COLO668 (cell line): Measurements from ENCODE around the gene BEST1.

Experiments used
- DNase-seq: peaks from one replicate; lab custom pipeline; 2025; ENCODE audit not compliant: unreplicated experiment; lab: John Stamatoyannopoulos, UW

The BEST1 gene

DNA sequence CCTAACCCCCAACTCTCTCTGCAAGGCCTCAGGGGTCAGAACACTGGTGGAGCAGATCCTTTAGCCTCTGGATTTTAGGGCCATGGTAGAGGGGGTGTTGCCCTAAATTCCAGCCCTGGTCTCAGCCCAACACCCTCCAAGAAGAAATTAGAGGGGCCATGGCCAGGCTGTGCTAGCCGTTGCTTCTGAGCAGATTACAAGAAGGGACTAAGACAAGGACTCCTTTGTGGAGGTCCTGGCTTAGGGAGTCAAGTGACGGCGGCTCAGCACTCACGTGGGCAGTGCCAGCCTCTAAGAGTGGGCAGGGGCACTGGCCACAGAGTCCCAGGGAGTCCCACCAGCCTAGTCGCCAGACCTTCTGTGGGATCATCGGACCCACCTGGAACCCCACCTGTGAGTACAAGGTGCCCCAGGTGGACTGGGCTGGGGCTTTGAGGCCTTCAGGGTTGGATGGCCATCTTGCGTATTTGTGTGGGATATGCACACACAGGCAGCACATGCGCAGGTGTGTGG is at the start of gene BEST1:
TSS of gene BEST1 (plus strand) at position 317 of the 513 bp plus-strand sequence. CDS start 1,456 bp downstream, outside the sequence.
- no peak for DNase-seq

DNA sequence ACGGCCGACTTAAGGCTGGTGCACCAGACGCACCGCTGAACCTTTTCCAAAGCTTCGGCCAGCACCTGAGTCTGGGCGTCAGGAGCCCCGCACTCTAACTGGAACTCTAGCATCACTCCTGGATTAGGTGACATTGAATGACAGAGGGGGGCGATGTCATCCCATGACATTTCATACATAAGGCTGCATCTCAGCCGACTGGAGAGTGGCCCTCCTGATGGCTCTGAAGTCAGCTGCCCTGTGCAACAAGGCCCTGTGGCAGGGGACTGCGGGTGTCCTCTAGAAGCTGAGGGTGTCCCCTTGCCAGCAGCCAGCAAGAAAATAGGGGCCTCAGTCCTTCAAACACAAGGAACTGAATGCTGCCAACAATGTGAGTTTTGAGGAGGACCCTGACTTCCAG is 48.8 kb upstream of the BEST1 start:
- DNase-seq, result no peak

DNA sequence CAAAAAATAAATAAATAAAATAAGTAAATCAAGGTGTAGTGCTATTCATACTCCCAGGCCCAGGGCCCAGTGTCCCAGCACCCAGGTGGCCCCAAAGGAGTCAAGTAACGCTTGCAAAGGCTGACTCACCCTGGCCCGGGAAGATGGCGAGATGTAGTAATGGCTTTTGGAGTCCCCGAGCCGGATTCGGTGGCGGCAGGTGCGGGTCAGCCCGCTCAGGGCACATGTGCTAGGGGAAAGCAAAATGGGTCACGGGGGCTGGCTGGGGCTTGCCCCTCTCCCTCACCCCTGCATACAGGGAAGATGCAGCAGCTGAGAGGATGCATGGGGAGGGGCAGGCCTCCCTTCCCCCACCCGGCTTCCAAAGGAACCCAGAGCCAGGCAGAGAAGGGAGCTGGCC is 47.8 kb upstream of the BEST1 start:
- DNase-seq, result no peak

DNA sequence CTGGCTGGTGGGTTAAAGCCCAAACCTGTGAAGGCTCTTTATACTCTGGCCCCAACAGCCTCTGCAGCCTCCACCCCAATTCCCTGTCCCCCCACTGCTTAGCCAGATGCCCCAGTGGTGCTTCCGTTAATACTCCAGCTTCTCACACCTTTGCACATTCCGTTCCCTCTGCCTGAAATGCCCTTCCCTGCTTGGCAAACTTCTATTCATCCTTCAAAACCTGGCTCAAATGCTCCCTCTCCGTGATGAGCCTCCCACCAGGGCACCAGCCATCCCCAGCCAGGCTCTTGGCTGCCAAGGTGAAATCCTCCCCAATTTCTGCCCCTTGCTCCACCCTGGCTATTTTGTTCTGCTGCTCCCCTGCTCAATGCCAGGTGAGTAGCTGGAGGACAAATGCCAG is 46.3 kb upstream of the BEST1 start:
- DNase-seq, result no peak

DNA sequence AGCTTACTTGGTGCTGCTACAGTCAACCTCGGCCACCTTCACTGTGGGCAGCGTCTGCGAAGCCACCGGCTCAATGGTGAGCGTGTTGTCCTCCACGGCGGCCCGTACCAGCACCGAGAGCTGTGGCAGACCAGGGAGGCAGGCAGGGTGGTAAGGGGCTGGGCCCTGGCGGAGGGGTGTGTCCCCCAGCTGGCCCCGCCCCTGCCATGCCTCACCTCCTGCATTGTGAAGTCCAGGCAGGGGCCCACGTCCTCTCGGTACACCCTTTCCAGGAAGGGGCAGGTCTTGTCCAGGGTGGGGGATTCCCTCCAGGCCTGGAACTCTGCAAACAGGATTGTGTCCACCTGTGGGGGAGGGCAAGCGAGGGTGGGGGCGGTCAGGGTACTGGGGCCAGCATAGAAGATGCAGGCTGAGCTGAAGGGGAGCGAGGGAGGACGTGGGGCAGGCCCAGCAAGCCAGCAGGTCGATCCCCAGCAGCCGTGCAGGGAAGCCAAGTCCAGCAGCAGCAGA is 45.6 kb upstream of the BEST1 start:
- DNase-seq, result no peak

DNA sequence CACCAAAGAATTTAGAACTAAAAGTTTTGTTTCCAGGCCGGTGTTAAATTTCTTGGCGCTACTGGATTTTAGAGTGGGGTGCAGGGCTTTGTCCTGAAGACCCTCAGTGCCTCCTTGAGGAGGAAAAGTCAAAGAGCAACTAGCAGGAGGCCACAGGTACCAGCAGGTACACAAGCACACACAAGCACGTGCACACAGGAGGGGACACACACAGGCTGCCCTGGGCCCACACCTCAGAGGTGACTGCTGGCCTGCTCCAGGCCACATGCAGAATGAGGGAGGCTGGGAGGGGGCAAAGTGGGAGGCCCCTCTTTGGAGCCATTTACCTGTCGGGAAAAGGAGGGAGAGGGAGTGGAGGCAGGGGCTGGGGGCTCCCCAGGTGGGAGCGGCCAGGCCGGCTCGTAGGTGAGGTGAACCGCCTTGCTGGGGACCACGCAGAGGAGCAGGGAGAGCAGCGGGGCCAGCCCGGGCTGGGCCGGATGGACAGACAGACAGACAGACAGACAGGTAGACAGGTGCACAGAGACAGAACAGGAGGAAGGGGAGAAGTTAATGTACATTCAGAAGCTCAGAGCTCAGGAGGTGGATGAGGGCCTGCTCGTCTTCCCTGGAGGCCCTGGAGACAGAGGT is 45.0 kb upstream of the BEST1 start:
- DNase-seq, result no peak

DNA sequence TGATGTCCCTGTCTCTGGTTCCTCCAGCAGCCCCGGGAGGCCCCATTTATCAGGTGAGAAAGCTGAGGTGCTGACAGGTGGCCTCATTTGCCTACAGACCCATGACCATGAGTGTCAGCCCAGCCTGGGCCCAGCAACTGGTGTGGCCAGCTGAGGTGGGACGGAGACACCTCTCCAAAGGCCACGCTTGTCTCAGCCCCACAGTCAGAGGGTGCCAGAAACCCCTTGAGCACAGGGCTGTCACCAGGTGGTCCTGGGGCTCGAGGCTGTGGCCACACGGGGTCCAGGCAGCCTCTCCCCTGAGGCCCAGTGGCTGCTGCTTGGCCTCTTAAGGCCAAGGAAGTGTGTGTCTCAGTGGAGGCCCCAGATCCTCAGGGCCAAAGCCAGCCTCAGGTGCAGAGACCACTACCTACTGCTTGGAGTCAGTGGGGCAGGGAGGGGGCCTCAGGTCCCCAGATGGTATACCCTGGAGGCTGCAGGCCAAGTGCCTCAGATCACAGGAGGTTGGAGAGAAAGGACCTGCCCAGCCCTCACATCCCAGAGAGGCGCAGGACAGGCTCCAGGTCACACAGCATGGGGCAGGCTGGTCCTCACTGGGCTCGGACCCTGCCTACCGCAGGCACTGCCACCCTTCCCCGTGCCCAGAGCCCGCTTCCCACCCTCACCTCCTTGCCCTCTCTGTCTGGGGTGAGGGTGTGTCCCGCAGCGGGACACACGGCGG is 44.2 kb upstream of the BEST1 start:
- DNase-seq, result no peak

DNA sequence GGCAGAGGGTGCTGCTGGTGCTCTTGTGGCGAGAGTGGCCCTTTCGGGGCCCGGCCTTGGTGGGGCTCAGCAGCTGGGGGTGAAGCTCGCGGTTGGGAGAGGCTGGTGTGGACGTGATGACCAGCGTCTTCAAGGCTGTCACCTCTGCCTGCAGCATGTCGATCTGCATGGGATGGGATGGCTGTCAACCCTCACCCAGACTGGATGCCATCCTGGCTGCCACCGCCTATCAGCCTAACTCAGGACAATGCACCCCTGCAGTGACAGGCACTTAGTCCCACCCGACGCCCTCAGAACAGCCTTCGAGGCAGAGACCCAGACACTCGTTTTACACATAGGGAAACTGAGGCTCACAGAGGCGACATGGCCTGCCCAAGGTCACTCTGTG is 43.6 kb upstream of the BEST1 start:
- DNase-seq, result no peak

DNA sequence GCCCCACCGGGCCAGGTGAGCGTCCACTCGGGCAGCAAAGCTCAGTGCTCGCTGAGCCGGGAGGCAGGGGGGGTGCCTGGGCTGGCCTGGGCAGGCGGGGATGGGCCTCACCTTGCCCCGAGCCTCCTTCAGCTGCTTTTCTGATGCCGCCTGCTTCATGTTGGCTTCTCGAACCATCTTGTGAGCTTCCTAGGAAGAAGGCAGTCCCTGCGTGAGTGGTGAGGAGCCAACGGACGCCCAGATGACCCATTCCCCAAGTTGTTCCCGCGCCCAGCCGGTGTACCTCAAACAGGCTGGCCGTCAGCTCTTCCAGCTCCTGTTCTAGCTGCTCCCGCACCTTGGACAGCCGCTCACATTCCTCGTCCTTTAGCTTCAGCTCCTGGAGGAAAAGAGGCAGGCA is 42.9 kb upstream of the BEST1 start:
- DNase-seq, result no peak

DNA sequence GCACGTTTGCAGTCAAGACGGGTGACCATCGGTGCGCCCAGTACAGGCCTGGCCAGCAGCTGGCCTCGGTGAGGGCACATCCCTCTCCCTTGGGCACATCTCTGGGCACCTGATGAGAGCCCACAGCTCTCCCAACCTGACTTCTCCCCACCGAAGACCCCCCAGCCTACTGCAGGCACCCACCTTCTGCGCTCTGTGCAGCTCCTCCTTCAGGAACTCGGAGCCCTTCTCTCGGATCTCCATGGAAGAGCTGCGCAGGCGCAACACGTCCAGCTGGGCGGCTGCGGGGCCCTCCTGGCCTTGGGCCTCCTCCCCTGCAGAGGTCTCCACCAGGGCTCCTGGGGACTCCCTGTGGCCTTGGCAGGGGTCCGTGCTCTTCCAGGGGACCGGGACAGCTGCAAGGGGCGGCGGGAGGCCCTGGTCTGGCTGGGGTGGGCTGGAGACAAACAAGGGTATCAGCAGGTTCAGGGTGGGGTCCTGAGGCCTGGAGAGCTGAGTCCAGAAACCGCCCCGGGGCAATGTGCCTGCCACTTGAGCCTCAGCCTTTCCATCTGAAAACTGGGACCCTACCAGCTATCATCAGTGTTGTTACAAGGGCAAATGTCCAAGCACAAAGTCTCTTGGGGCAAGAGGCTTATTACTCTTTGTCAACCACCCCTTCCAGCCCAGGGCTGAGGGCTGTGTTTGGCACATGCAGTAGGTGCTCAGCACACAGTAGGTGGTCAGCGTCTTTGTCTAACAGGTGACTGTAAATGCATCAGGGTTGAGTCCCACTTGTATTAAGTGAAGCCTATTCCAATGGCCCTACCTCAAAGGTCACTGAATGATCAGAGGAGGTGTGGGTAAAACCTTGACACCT is 42.1 kb upstream of the BEST1 start:
- no peak for DNase-seq

DNA sequence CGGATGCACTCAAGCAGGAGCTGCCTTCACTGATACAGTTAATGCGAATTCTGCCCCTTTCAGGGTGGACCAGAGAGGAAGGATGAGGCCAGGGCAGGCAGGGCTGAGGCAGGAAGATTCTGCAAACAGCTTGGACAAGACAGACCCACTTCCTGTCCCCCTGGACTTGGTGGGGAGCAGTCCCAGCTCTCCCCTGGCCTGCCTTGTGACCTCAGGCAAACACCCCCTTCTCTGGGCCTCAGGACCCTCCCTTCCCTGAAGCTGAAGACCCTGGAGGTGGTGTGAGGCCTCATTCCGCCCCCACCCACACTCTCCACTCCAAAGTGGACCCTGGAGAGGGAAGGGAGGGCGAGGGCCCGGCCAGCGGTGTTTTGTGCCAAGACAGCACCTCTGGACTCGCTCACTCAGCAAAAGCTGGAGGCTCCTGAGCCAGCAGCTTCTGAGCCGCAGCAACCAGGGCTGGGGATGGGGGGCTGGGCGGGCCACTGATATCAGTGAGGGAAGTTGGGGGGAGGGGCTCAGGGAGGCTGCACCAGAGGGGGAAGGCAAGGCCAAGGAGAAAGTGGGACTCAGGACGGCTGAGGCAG is 41.3 kb upstream of the BEST1 start:
- no peak for DNase-seq

DNA sequence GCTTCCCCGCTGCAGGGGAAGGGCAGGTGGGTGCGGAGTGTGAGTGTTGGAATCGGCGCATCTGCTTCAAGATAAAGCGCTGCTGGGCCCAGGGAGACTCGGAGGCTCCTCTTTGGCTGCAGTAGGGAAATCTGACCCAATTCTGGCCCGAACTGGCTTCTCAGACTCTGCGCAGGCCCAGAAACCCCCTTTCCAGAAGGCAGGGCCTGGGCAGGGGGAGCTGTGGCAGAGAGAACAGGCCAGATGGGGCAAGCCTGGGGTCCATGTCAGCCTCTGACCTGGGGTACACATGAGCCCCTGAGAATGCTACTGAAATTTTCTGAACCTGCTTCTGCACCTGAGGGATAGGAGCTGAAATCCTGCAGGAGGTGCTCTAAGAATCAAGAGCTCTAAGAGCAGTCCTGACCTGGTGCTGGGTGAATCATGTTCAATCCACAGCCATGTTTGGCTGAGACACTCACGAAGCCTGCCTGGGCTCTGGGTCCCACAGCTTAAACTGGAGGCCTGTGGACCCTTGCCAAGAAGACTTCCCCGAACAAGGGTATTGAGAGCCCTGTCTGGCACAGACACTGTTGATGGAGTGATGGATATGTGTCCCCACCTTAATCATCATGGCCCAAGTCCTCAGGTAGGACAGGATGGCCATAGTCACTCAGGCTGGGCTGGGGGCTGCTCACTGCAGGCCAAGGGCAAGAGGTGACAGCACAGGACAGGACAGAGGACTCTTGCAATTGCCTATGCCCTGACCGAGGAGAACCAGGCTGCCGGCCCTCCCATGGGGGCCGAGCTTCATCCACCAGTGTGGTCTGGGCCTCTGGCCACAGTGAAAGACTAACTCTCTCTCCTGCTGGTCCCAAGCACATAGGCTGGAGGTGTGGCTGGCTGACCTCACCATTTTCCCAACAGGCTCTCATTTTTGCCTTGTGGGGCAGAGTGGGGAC is 39.7 kb upstream of the BEST1 start:
- DNase-seq, result no peak

DNA sequence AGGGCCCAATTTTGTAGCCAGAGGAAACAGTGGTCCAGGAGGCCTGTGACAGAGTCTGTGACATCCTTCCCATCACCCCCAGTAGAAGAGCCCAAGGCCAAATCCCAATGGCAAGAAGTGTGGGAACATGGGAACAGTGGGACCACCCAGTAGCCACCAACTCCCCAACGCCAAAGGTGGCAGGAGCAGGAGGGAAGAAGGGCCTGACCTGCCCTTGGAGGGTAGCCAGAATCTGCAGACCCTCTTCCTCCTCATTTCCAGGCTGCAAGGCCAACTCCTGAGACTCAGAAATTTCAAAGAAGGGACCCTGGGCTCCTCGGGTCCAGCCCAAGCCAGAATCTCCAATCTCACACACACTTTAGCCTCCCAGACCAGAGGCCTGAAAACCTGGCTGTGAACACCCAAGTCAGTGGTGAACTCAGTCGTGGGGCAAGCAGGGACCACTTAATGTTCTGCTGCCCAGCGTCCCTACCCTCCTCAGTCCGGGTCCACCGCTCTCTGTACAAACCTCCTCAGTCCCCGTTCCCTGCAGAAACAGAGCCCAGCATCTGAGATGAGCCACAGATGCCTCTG is 38.9 kb upstream of the BEST1 start:
- DNase-seq, result no peak

DNA sequence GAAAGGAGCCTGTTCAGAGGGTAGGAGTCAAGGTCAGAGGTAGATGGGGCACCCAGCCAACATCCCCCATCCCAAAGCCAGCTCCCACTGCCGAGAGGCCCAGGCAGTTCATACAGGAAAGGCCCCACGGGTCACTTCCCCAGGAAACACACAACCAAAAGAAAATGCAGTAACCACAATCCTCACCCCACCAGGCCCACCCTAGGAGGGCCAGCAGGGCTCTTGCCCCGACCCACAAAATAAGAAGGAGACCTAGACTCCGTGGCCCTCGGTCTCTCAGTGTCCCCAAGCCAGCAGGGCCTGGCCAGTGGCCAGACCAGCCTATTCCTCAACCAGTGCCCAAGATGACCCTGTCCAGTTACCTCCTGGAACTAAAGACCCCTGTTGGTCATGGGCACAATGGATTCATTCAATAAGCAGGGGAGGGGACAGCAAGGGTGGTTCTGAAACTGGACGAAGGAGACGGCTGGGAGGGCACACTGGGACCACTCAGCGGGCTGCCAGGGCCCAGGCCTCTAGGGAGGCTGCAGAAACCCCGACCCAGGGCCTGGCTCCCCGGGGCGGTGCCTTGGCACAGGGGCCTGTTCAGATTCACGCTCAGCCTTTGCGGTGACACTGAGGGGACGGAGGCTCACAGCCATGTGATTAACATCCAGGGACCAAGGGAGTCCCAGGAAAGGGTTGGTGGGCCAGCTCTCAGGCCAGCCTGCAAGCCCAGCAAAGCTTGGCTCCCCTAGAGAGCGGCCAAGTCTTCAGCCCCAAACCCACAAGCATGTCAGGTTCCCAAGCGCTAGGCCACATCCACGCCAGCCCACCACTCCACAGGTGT is 38.2 kb upstream of the BEST1 start:
- DNase-seq, result no peak

DNA sequence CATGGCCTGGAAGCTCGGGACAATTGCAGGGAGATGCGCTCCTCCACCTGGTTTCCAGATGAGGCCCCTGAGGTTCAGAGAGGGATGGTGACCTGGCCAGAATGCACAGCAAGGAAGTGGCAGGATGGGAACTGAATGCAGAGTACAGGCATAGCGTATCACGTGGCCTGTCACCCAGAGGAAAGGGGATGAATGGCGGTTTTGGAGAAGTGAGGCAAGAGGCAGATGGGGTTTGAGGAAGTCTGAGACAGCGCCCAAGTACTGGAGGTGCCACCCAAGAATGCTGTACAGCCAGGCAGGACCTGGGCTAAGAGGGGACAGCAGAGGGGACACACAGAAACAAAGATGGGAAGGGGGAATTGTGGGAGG is 37.6 kb upstream of the BEST1 start:
- DNase-seq, result no peak

DNA sequence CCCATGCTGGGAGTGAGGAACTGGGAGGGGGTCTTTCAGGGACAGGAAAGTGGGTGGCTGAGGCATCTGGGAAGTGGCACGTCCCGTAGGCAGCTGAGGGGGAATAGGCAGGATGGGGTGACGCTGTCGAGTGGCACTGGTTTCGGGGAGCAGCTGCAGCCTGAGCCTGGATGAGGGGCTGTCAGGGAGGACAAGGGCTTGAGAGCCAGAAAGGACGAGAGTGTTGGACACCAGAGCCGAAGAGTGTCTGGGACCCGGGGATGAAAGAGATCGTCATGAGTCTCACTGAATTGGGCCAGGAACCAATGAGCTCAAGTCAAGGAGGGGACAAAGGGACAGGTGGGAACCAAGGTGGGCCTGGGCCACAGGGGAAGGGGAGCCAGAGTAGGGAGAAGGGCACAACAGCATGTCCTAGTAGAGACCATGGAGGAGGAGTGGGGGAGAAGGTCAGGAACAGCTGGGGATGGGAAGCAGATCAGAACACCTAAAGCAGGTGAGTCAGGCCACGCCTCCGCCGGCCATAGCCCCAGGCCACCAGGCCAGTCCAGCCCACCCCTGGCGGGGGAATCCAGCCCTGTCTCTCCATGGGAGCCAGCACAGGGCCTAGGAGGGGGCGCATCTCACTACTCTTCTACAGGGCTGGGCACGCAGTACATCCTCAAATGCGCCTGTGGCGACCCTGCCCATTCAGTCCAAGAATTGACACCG is 37.0 kb upstream of the BEST1 start:
- DNase-seq, result no peak

DNA sequence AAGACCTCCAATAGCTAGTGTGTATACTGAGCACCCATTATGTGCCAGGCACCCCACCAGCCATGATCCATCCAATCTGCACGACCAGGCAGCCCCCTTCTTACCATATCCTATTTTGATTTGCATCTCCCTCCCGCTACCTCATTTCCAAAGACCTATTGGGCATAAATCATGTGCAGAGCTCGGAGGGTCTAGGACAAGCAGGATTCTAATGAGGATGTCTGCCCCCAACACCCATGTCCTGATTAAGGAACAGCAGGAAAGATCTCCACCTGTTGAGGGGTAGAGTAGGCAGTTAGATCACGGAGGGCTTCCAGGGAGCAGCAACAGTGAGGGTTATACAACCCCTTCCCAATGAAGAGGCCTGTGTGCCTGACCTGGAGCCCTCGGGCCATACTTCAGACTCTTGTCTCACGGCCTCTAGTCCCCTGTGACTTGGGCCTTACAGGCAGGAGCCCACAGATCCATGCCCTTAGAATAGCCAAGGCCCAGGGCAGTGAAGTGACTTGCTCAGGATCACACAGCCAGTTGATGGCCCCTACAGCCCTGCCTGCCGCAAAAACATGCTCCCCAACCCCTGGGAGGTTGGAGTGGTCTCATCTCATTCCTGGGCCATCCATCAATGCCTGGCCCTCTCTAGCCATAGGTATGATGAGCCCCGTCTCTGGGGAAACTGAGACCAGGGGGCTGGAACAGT is 36.3 kb upstream of the BEST1 start:
- no peak for DNase-seq
